ENCODE data around the gene TNS3.

Gene TNS3

GRCh38 chr7:47525066-47525623 is 56.8 kb downstream of the TNS3 start:
- Histone ChIP-seq H3K4me2 (ENCODE audit: low read depth, low read length) (no peak overlapping the region), H4K20me1 (ENCODE audit: insufficient read depth, low read length) (no peaks in the 10 kb centered on the region), H3K9me3 (replicated peaks; ENCODE audit: insufficient read depth, low read length) (no peaks in the 10 kb centered on the region), H2AFZ (ENCODE audit: low read length) (no peak overlapping the region), H3K36me3 (replicated peaks; ENCODE audit: insufficient read depth, low read length) (no peaks in the 10 kb centered on the region), H3K4me1 (ENCODE audit: low read length) (0 out of 2 replicates have a peak, but pooled peaks cover 3% of the 10 kb centered on the region), H3K9me2 (replicated peaks; ENCODE audit: insufficient read depth, low read length) (no peaks in the 10 kb centered on the region), H3K4me3 (ENCODE audit: low read length) (no peak overlapping the region), H3K79me2 (ENCODE audit: low read length) (peaks cover 9% of the 10 kb centered on the region; the same call in 1 of the 2 replicates), H3K9ac (ENCODE audit: low read length) (no peak overlapping the region), H3K27me3 (replicated peaks; ENCODE audit: insufficient read depth, low read length) (no peaks in the 10 kb centered on the region), H3F3A (ENCODE audit: insufficient read depth, low read length) (no peaks in the 10 kb centered on the region), H3K27ac (ENCODE audit: low read length) (no peak overlapping the region)
- DNase-seq = no peak
- TF ChIP-seq EZH2phosphoT487 (IDR thresholded peaks at IDR 0.05; ENCODE audit: low read length) (no peak), EZH2 (optimal IDR thresholded peaks at IDR 0.05; ENCODE audit: low read depth, low read length) (no peak), CTCF (IDR thresholded peaks at IDR 0.05; ENCODE audit: low read length) (no peak)

GRCh38 chr7:47523401-47523800 is 58.5 kb downstream of the TNS3 start:
- no peaks in the 10 kb centered on the region for H4K20me1 ChIP-seq (ENCODE audit: insufficient read depth, low read length)

GRCh38 chr7:47521816-47522561 is 59.9 kb downstream of the TNS3 start:
- Histone ChIP-seq H2AFZ (ENCODE audit: low read length) (no peak overlapping the region), H3K79me2 (ENCODE audit: low read length) (peaks cover 8% of the 10 kb centered on the region; the same call in 1 of the 2 replicates), H3K36me3 (replicated peaks; ENCODE audit: insufficient read depth, low read length) (no peaks in the 10 kb centered on the region), H3K4me1 (ENCODE audit: low read length) (no peaks in the 10 kb centered on the region), H3K4me2 (ENCODE audit: low read depth, low read length) (no peak overlapping the region), H3K27me3 (replicated peaks; ENCODE audit: insufficient read depth, low read length) (no peaks in the 10 kb centered on the region), H4K20me1 (ENCODE audit: insufficient read depth, low read length) (no peaks in the 10 kb centered on the region), H3F3A (ENCODE audit: insufficient read depth, low read length) (no peaks in the 10 kb centered on the region), H3K9ac (ENCODE audit: low read length) (no peak overlapping the region), H3K9me2 (replicated peaks; ENCODE audit: insufficient read depth, low read length) (no peaks in the 10 kb centered on the region), H3K27ac (ENCODE audit: low read length) (no peak overlapping the region), H3K9me3 (replicated peaks; ENCODE audit: insufficient read depth, low read length) (no peaks in the 10 kb centered on the region), H3K4me3 (ENCODE audit: low read length) (no peak overlapping the region)
- TF ChIP-seq CTCF (IDR thresholded peaks at IDR 0.05; ENCODE audit: low read length) = no peak
- TF ChIP-seq EZH2phosphoT487 (IDR thresholded peaks at IDR 0.05; ENCODE audit: low read length) = no peak
- DNase-seq = no peak

More at GRCh38 chr7:47523401-47523800, 58.5 kb downstream of the TNS3 start:
- H3K4me1 ChIP-seq (ENCODE audit: low read length) = no peaks in the 10 kb centered on the region
- H3K9ac ChIP-seq (ENCODE audit: low read length) = no peak overlapping the region
- no peaks in the 10 kb centered on the region for H3K36me3 ChIP-seq (replicated peaks; ENCODE audit: insufficient read depth, low read length)
- no peaks in the 10 kb centered on the region for H3K9me3 ChIP-seq (replicated peaks; ENCODE audit: insufficient read depth, low read length)
- no peaks in the 10 kb centered on the region for H3K27me3 ChIP-seq (replicated peaks; ENCODE audit: insufficient read depth, low read length)
- no peak overlapping the region for H3K27ac ChIP-seq (ENCODE audit: low read length)
- H3K4me2 ChIP-seq (ENCODE audit: low read depth, low read length) = no peak overlapping the region
- H3K4me3 ChIP-seq (ENCODE audit: low read length) = no peak overlapping the region
- H3F3A ChIP-seq (ENCODE audit: insufficient read depth, low read length) = no peaks in the 10 kb centered on the region
- H3K79me2 ChIP-seq (ENCODE audit: low read length) = peaks cover 8% of the 10 kb centered on the region; the same call in 1 of the 2 replicates
- no peaks in the 10 kb centered on the region for H3K9me2 ChIP-seq (replicated peaks; ENCODE audit: insufficient read depth, low read length)
- no peak overlapping the region for H2AFZ ChIP-seq (ENCODE audit: low read length)
- no peak for TF ChIP-seq CTCF (IDR thresholded peaks at IDR 0.05; ENCODE audit: low read length)
- TF ChIP-seq EZH2phosphoT487 (IDR thresholded peaks at IDR 0.05; ENCODE audit: low read length) = no peak
- TF ChIP-seq EZH2 (optimal IDR thresholded peaks at IDR 0.05; ENCODE audit: low read depth, low read length) = no peak
- DNase-seq = no peak
